Measurements from ENCODE around the gene DNER.

Gene DNER

GRCh38 chr2:229434187-229434586 lies 280.2 kb downstream of the DNER start:
- no peaks in the 10 kb centered on the region for H3K36me3 ChIP-seq
- H3K4me1 ChIP-seq (ENCODE audit: control insufficient read depth in 1 of 2, insufficient read depth in 1 of 2, low read depth in 1 of 2, low read length in 1 of 2), result no peaks in the 10 kb centered on the region
- no peaks in the 10 kb centered on the region for H3K9me3 ChIP-seq
- TF ChIP-seq CTCF (IDR thresholded peaks at IDR 0.05), result no peak
- no peaks in the 10 kb centered on the region for H3K27me3 ChIP-seq
- H3K27ac ChIP-seq, result no peak overlapping the region
- H3K4me3 ChIP-seq (ENCODE audit: low read depth in 1 of 2, low read length in 1 of 2), result no peak overlapping the region

GRCh38 chr2:229433351-229433750 lies 281.0 kb downstream of the DNER start:
- Histone ChIP-seq H3K9me3 (no peaks in the 10 kb centered on the region), H3K36me3 (no peaks in the 10 kb centered on the region), H3K27ac (no peak overlapping the region), H3K4me3 (ENCODE audit: low read depth in 1 of 2, low read length in 1 of 2) (no peak overlapping the region), H3K4me1 (ENCODE audit: control insufficient read depth in 1 of 2, insufficient read depth in 1 of 2, low read depth in 1 of 2, low read length in 1 of 2) (no peaks in the 10 kb centered on the region), H3K27me3 (no peaks in the 10 kb centered on the region)
- TF ChIP-seq CTCF (IDR thresholded peaks at IDR 0.05), result no peak

GRCh38 chr2:229431327-229431954 lies 282.9 kb downstream of the DNER start:
- Histone ChIP-seq H3K9me3 (no peaks in the 10 kb centered on the region), H3K36me3 (no peaks in the 10 kb centered on the region), H3K27ac (no peak overlapping the region), H3K4me3 (ENCODE audit: low read depth in 1 of 2, low read length in 1 of 2) (no peak overlapping the region), H3K4me1 (ENCODE audit: control insufficient read depth in 1 of 2, insufficient read depth in 1 of 2, low read depth in 1 of 2, low read length in 1 of 2) (no peaks in the 10 kb centered on the region), H3K27me3 (no peaks in the 10 kb centered on the region)
- no peak for TF ChIP-seq CTCF (IDR thresholded peaks at IDR 0.05)

GRCh38 chr2:229429589-229429988 lies 284.8 kb downstream of the DNER start:
- Histone ChIP-seq H3K4me3 (ENCODE audit: low read depth in 1 of 2, low read length in 1 of 2) (no peak overlapping the region), H3K36me3 (no peaks in the 10 kb centered on the region), H3K4me1 (ENCODE audit: control insufficient read depth in 1 of 2, insufficient read depth in 1 of 2, low read depth in 1 of 2, low read length in 1 of 2) (no peaks in the 10 kb centered on the region), H3K9me3 (no peaks in the 10 kb centered on the region), H3K27me3 (no peaks in the 10 kb centered on the region), H3K27ac (no peak overlapping the region)
- TF ChIP-seq CTCF (IDR thresholded peaks at IDR 0.05), result no peak

- H3K9me3 ChIP-seq, result no peaks in the 10 kb centered on the region
- no peak overlapping the region for H3K4me3 ChIP-seq (ENCODE audit: low read depth in 1 of 2, low read length in 1 of 2)
- TF ChIP-seq CTCF (IDR thresholded peaks at IDR 0.05), result no peak
- H3K27ac ChIP-seq, result no peak overlapping the region
- H3K4me1 ChIP-seq (ENCODE audit: control insufficient read depth in 1 of 2, insufficient read depth in 1 of 2, low read depth in 1 of 2, low read length in 1 of 2), result no peaks in the 10 kb centered on the region
- H3K36me3 ChIP-seq, result no peaks in the 10 kb centered on the region
- no peaks in the 10 kb centered on the region for H3K27me3 ChIP-seq
Observed at GRCh38 chr2:229426464-229426863, 287.9 kb downstream of the DNER start.

GRCh38 chr2:229425598-229425997 lies 288.8 kb downstream of the DNER start:
- no peak overlapping the region for H3K27ac ChIP-seq
- no peak for TF ChIP-seq CTCF (IDR thresholded peaks at IDR 0.05)
- H3K4me1 ChIP-seq (ENCODE audit: control insufficient read depth in 1 of 2, insufficient read depth in 1 of 2, low read depth in 1 of 2, low read length in 1 of 2), result no peaks in the 10 kb centered on the region

More at GRCh38 chr2:229425598-229425997, 288.8 kb downstream of the DNER start:
- no peaks in the 10 kb centered on the region for H3K9me3 ChIP-seq
- H3K36me3 ChIP-seq, result no peaks in the 10 kb centered on the region
- no peak overlapping the region for H3K4me3 ChIP-seq (ENCODE audit: low read depth in 1 of 2, low read length in 1 of 2)
- H3K27me3 ChIP-seq, result no peaks in the 10 kb centered on the region

Data from neutrophil (primary cell).